K562 (cell line): ENCODE data around the gene THSD8. TPM values are rescaled to one million over a fixed set of nuclear protein-coding genes. Genes with fewer than 3 reads are reported as not detected.

Experiments used
- CBX2 ChIP-seq: fragments of 200-600 bp; sonication (generic); IDR thresholded peaks from one replicate; pipeline ENCODE4 v1.6.1; 2012; ENCODE audit warnings: mild to moderate bottlenecking, low read length, inconsistent platforms; ENCODE audit not compliant: insufficient read depth, poor library complexity, severe bottlenecking
- DIDO1 ChIP-seq: fragments of 450-650 bp; IDR thresholded peaks from 2 replicates; pipeline ENCODE4 v1.6.1; 2016; ENCODE audit warnings: low read depth, missing biosample characterization, missing genetic modification characterization
- E2F3 ChIP-seq: fragments of 250-450 bp; sonication (Bioruptor Pico); IDR thresholded peaks from 2 replicates; pipeline ENCODE4 v1.4.0; 2020; ENCODE audit warnings: mild to moderate bottlenecking
- EWSR1 ChIP-seq: fragments of 450-650 bp; IDR thresholded peaks from 2 replicates; pipeline ENCODE4 v1.6.1; 2018; ENCODE audit warnings: borderline replicate concordance, mild to moderate bottlenecking, low read depth, moderate library complexity; ENCODE audit not compliant: partially characterized antibody
- FOS ChIP-seq: IDR thresholded peaks from 3 replicates; pipeline ENCODE4 v1.6.1; 2011; ENCODE audit not compliant: insufficient read length; ENCODE audit errors: extremely low read depth
- KDM1A ChIP-seq, 2 experiments: fragments of 450-650 bp; IDR thresholded peaks; 2 replicates each; pipeline ENCODE4 v1.6.1; 2016; ENCODE audit warnings: mild to moderate bottlenecking in 2 of 2
- NELFE ChIP-seq: IDR thresholded peaks from 2 replicates; pipeline ENCODE4 v1.6.1; 2011; ENCODE audit warnings: mild to moderate bottlenecking; ENCODE audit not compliant: insufficient read depth, insufficient read length
- NFYB ChIP-seq: IDR thresholded peaks from 2 replicates; pipeline ENCODE4 v1.6.1; 2011; ENCODE audit warnings: mild to moderate bottlenecking, moderate library complexity; ENCODE audit not compliant: insufficient read length; ENCODE audit errors: extremely low read depth
- NR1H2 ChIP-seq: sonication (generic); formaldehyde crosslinking; IDR thresholded peaks from 2 replicates; pipeline ENCODE4 v1.4.0; 2020; ENCODE audit warnings: mild to moderate bottlenecking, missing genetic modification reagents
- NRF1 ChIP-seq, 2 experiments: fragments of 450-650 bp; IDR thresholded peaks in 1 of 2; conservative IDR thresholded peaks in 1 of 2; 2 replicates each; pipeline ENCODE4 v1.6.1; 2014; ENCODE audit warnings: mild to moderate bottlenecking in 2 of 2
- RCOR1 ChIP-seq, 2 experiments: IDR thresholded peaks; 2 replicates each; pipeline ENCODE4 v1.6.1; 2012; ENCODE audit warnings: low read depth in 2 of 2, low read length in 2 of 2, borderline replicate concordance in 1 of 2, improper control_type of control experiment in 1 of 2
- SAP30 ChIP-seq: fragments of 200-600 bp; sonication (generic); IDR thresholded peaks from 2 replicates; pipeline ENCODE4 v1.6.1; 2012; ENCODE audit warnings: borderline replicate concordance, low read depth, mild to moderate bottlenecking, moderate library complexity, low read length, control low read depth, inconsistent platforms; ENCODE audit not compliant: insufficient read depth, poor library complexity, severe bottlenecking
- SMC3 ChIP-seq: conservative IDR thresholded peaks from 2 replicates; pipeline ENCODE4 v1.6.1; 2011; ENCODE audit warnings: low read depth, low read length, improper control_type of control experiment; ENCODE audit not compliant: insufficient read depth
- SREBF2 ChIP-seq: sonication (generic); formaldehyde crosslinking; IDR thresholded peaks from 2 replicates; pipeline ENCODE4 v1.4.0; 2020; ENCODE audit warnings: mild to moderate bottlenecking, missing genetic modification reagents
- TFAM ChIP-seq: fragments of 250-450 bp; sonication (Bioruptor Pico); conservative IDR thresholded peaks from 2 replicates; pipeline ENCODE4 v1.5.0; 2021; ENCODE audit warnings: mild to moderate bottlenecking, moderate library complexity
- TRIM28 ChIP-seq: fragments of 450-650 bp; IDR thresholded peaks from 2 replicates; pipeline ENCODE4 v1.6.1; 2017
- ZNF3 ChIP-seq: fragments of 250-450 bp; sonication (Bioruptor Pico); IDR thresholded peaks from 2 replicates; pipeline ENCODE4 v1.5.0; 2021; ENCODE audit warnings: mild to moderate bottlenecking, moderate library complexity
- polyA plus RNA-seq, 8 experiments: library from polyadenylated mRNA; depleted of rRNA in 4 of 8; stranded (reverse) in 5 of 8; unstranded in 3 of 8; fragments of >200 nt; fragmentation: Nextera tagmentation in 2 of 8; fragmentation: Illumina TruSeq in 1 of 8; extraction: Ambion mirVana in 2 of 8; extraction: Trizol in 1 of 8; gene quantifications; 2 replicates each; pipeline versions ENCODE4 v1.2.1 to v1.2.3, GENCODE V29; 2011 to 2014; ENCODE audit warnings: inconsistent platforms in 1 of 8, missing spikeins in 1 of 8
- total RNA-seq, 7 experiments: library from RNA; depleted of rRNA in 6 of 7; stranded (reverse); fragments of >200 nt in 6 of 7; fragmentation: Illumina TruSeq in 2 of 7; extraction: Trizol in 2 of 7; gene quantifications; 2 replicates each; pipeline versions ENCODE4 v1.2.1 to v1.2.3, GENCODE V29; 2011 to 2021; ENCODE audit warnings: low replicate concordance in 1 of 7
- TF ChIP-seq, protein P1 (sequence below), 3 experiments: fragments of 200-800 bp in 1 of 3; fragments of 250-450 bp in 1 of 3; fragments of 450-650 bp in 1 of 3; sonication (Bioruptor Pico) in 1 of 3; sonication (Bioruptor generic) in 1 of 3; formaldehyde crosslinking in 1 of 3; IDR thresholded peaks; 2 replicates each; pipeline versions ENCODE4 v1.6.1 to v1.8.0; 2016 to 2022; ENCODE audit warnings: mild to moderate bottlenecking in 2 of 3, missing genetic modification characterization in 2 of 3, missing compliant biosample characterization in 1 of 3, moderate library complexity in 1 of 3
- TF ChIP-seq, protein P2 (sequence below): sonication (generic); formaldehyde crosslinking; IDR thresholded peaks from 2 replicates; pipeline ENCODE4 v1.8.0; 2022; ENCODE audit warnings: mild to moderate bottlenecking, missing genetic modification reagents
- TF ChIP-seq, protein P3 (sequence below): fragments of 250-450 bp; sonication (Bioruptor Pico); IDR thresholded peaks from 2 replicates; pipeline ENCODE4 v1.5.0; 2021; ENCODE audit warnings: mild to moderate bottlenecking, moderate library complexity

THSD8 gene
- total and polyA plus RNA-seq, 9 of the 15 experiments (the other 6 are each of a cell fraction or from before 2014, with no cell fraction given) = 8.4 to 42.4 (median 19.9) TPM; not detected in 2

DNA sequence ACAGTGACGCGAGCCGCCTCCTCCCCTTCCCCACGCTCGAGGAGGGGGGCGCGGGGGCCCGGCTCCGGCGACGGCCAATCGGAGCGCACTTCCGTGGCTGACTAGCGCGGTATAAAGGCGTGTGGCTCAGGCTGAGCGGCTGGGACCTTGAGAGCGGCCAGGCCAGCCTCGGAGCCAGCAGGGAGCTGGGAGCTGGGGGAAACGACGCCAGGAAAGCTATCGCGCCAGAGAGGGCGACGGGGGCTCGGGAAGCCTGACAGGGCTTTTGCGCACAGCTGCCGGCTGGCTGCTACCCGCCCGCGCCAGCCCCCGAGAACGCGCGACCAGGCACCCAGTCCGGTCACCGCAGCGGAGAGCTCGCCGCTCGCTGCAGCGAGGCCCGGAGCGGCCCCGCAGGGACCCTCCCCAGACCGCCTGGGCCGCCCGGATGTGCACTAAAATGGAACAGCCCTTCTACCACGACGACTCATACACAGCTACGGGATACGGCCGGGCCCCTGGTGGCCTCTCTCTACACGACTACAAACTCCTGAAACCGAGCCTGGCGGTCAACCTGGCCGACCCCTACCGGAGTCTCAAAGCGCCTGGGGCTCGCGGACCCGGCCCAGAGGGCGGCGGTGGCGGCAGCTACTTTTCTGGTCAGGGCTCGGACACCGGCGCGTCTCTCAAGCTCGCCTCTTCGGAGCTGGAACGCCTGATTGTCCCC lies 10.4 kb upstream of the THSD8 start, which contains the start of gene JUNB (continued):
- TF ChIP-seq SAP30 (peak; percentile 72), NR1H2 (peak; percentile 87; the same call in 1 of the 2 replicates), NELFE (peak; percentile 89), TFAM (CRISPR knock-in tag) (no peak), NRF1 (conservative IDR thresholded peaks at IDR 0.05 in 1 of 2, IDR thresholded peaks at IDR 0.05 in 1 of 2) (peak; percentile 66 to 75), RCOR1 (IDR thresholded peaks at IDR 0.05; ENCODE audit: borderline replicate concordance in 1 of 2, low read depth in 2 of 2, low read length in 2 of 2) (peak in 1 of 2 experiments; percentile 57; a peak in 2 of 4 replicates), KDM1A (IDR thresholded peaks at IDR 0.05) (no peak), E2F3 (CRISPR knock-in tag) (peak; percentile 47; the same call in 1 of the 2 replicates), SMC3 (no peak), SREBF2 (no peak), FOS (peak; percentile 9), TRIM28 (no peak), CBX2 (no peak), NFYB (peak; percentile 27), DIDO1 (tag) (no peak), ZNF3 (CRISPR knock-in tag) (no peak), EWSR1 (no peak)
- TF ChIP-seq, protein P1, sequence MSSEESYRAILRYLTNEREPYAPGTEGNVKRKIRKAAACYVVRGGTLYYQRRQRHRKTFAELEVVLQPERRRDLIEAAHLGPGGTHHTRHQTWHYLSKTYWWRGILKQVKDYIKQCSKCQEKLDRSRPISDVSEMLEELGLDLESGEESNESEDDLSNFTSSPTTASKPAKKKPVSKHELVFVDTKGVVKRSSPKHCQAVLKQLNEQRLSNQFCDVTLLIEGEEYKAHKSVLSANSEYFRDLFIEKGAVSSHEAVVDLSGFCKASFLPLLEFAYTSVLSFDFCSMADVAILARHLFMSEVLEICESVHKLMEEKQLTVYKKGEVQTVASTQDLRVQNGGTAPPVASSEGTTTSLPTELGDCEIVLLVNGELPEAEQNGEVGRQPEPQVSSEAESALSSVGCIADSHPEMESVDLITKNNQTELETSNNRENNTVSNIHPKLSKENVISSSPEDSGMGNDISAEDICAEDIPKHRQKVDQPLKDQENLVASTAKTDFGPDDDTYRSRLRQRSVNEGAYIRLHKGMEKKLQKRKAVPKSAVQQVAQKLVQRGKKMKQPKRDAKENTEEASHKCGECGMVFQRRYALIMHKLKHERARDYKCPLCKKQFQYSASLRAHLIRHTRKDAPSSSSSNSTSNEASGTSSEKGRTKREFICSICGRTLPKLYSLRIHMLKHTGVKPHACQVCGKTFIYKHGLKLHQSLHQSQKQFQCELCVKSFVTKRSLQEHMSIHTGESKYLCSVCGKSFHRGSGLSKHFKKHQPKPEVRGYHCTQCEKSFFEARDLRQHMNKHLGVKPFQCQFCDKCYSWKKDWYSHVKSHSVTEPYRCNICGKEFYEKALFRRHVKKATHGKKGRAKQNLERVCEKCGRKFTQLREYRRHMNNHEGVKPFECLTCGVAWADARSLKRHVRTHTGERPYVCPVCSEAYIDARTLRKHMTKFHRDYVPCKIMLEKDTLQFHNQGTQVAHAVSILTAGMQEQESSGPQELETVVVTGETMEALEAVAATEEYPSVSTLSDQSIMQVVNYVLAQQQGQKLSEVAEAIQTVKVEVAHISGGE (CRISPR knock-in tag; IDR thresholded peaks at IDR 0.05) = no peak; a peak in 1 of 6 replicates
- TF ChIP-seq, protein P2, sequence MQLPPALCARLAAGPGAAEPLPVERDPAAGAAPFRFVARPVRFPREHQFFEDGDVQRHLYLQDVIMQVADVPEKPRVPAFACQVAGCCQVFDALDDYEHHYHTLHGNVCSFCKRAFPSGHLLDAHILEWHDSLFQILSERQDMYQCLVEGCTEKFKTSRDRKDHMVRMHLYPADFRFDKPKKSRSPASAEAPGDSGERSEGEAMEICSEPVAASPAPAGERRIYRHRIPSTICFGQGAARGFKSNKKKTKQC (CRISPR knock-in tag) = peak; percentile 76; the same call in 1 of the 2 replicates
- TF ChIP-seq, protein P3, sequence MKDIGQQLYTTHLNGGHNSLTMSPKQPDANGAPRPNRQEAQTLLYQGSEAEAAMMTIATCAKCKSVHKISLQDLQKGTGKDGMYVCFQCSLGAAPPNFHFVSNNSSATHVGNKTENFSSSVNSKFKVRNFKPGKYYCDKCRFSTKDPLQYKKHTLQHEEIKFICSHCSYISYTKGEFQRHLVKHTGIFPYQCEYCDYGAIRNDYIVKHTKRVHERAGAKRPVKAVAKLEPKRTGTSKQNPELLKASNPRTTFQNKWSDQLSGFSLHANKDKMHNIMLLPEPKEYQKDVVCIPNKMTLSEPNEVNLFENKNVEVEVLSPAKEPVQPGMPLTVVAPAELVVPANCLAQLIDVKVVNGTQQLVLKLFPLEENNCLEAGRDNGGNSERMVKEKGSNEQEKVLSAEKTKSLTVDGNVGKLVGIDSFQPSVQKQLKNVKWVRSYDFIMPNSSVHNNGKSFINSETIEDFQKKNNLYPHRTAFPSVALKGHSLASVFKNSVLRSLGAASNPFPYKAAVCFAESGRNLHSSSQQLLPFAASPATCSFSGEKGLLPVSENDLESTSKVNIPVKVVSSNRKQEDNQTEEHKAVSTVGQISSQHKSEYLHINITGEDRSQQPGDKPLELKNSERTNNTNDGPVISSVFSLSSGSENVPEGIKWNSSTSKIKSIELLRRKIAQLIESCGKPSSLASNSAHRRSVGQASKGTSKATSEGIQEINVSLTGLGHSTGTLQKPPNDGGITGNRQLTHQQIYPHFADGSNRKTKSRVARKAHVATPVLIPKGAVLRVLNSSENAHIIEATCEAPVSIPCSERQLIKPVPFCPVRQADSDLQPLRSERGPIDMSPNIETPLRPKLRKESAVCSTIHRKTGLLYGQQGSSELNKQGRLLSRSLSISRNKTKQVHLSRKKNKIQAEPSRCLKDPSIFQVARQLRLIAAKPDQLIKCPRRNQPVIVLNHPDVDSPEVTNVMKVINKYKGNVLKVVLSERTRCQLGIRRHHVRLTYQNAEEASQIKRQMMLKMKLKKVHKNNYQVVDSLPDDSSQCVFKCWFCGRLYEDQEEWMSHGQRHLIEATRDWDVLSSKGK (CRISPR knock-in tag) = no peak
